Measurements from ENCODE around the gene TPK1.

TPK1 gene

DNA sequence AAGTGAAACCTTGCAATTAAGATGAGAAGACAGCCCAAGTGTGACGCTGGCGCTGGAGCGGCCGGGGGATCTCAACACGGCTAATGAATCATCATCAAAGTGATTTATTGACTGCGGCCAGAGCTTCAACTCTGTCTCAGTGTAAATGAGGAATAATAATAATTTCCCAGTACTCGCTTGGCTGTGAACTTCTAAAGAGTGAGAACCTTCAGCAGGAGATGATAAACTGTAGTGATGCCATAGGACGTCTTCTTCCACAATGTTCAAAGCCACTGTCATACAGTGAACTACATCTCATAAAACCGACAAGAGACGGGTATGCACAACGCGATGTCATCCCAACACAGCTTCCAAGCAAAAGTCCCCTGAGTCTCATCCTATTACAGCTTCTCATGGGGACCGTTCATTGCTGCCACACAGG is 308.8 kb downstream of the TPK1 start:
- TF ChIP-seq, protein P1, sequence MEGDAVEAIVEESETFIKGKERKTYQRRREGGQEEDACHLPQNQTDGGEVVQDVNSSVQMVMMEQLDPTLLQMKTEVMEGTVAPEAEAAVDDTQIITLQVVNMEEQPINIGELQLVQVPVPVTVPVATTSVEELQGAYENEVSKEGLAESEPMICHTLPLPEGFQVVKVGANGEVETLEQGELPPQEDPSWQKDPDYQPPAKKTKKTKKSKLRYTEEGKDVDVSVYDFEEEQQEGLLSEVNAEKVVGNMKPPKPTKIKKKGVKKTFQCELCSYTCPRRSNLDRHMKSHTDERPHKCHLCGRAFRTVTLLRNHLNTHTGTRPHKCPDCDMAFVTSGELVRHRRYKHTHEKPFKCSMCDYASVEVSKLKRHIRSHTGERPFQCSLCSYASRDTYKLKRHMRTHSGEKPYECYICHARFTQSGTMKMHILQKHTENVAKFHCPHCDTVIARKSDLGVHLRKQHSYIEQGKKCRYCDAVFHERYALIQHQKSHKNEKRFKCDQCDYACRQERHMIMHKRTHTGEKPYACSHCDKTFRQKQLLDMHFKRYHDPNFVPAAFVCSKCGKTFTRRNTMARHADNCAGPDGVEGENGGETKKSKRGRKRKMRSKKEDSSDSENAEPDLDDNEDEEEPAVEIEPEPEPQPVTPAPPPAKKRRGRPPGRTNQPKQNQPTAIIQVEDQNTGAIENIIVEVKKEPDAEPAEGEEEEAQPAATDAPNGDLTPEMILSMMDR (IDR thresholded peaks at IDR 0.05), result no peak

DNA sequence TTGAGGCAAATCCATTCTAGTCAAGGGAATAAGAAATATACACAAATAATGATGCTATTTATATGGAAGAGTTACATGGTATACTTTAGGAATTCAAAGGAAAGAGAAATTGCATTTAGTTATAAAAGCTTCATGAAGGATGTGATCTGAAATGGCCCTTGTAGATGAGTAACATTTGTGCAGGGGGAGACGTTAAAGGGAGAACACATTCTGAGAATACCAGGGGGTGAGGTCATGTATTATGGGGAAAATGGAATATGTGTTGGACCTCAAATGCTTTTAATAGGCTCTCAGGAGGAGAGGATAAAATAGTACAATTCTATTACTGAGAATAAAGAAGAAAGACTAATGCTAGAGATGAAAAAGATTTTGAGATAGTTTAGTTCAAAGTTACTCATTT is 309.9 kb downstream of the TPK1 start:
- TF ChIP-seq, protein P1 (IDR thresholded peaks at IDR 0.05), result no peak

DNA sequence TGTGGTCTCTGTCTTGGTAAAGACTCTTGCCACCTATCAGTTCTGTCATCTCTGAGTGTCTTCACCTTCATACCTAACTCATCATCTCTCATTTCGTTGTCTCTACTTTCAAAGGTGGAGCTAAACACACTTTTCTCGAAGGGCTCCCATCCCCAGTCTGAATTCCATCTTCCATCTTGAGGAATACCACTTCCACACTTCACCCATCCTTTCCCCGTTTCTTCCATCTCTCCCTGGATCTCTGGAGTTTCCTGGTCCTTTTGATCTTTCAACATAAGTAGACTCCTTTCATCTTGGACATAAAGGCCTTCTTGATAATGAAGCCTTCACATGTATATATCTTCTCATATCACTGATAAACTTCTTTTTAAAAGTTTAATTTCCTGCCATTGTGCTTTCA is 311.6 kb downstream of the TPK1 start:
- TF ChIP-seq, protein P1 (IDR thresholded peaks at IDR 0.05), result no peak

DNA sequence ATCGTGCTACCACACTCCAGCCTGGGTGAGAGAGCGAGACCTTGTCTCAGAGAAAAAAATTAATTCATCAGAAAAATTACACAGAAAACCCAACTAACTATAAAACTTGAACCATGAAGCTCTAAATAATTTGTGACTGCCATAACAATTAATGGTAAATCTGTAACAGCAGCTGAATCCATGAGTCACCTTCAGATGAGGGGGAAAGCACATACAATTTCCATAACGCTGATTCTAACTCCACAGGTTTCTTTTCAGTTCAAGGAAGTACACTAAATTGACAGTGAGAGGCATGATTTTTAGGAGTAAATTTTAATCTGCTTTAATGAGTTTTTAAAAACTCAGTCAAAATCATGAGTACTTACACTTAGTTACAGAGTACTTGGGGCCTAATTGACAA is 312.2 kb downstream of the TPK1 start:
- TF ChIP-seq, protein P1 (IDR thresholded peaks at IDR 0.05), result no peak

DNA sequence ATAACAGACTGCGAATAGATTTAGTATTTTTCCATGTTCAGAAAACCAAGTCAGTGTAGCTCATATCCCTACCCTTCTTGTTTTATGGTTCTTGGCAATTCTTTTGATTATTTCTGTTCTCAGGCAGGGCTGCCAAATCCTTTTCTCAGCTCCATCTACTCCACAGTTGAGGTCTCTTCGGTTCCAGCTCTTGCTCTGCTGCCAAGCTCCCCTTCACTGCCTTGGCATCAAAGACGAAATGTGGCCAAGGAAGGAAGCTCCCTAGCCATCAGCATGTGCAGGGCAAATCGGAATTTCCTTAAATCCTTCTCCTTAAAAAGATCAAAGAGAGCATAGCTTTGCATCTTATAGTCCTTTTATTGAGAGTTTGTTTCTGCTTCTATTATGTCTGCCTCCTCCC is 315.9 kb downstream of the TPK1 start:
- TF ChIP-seq, protein P1 (IDR thresholded peaks at IDR 0.05), result no peak

DNA sequence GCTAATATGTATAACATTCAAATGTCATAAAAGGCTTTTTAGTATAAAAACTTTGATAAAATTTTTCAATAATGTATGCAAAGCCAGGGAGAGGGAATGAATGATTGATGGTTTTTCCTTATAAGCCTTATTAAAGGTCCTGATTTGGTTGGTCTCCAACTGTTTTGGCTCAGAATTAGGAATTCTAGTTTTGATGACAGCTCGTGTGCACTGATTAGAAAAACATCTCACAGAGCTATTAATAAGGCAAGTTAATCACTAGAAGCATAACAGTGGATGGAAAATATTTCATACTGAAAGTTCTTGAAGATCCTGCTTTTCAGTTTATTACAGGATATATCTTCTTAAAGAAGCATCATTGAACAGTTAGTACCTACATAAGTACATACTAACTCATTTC is 317.5 kb downstream of the TPK1 start:
- TF ChIP-seq, protein P1 (IDR thresholded peaks at IDR 0.05), result no peak

DNA sequence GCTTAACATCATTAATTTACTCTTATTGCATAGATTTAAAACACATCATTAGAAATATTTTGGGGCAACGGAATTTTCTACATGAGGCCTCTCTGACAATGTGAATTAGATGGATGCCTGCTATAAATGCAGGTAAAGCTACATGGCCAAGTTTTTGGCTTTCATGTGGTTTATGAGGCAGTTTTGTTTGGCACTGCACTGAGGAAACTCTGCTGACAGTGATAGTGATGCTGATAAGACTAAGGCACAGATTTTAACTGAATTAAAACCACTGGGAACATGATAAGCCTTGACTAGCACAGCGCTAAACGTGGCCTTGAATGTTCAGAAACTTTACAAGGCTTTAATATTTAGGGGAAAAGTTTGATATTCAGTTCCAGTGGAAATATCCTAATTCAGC is 318.1 kb downstream of the TPK1 start:
- TF ChIP-seq, protein P1 (IDR thresholded peaks at IDR 0.05), result no peak
